K562 (cell line): ENCODE results near the gene MAN2A1. TPM values are rescaled to one million over a fixed set of nuclear protein-coding genes. Genes with fewer than 3 reads are reported as not detected.

Source experiments
- ATAC-seq: fragments of 200-7000 bp; cut with Tn5 transposase; 3 replicates; pipeline ENCODE4 v1.9.1; 2020; ENCODE audit warnings: moderate library complexity
- BruUV-seq: library from RNA; stranded (reverse); fragments of 400-500 nt; replicated peaks from 2 replicates; lab custom pipeline; 2021; lab: Mats Ljungman, UMichigan
- CTCF ChIA-PET: fragments of 300-600 bp; formaldehyde crosslinking; extraction: SDS; loops from one replicate; lab custom pipeline; 2021; ENCODE audit warnings: low intra/inter-chr PET ratio; lab: Yijun Ruan, JAX
- POLR2A ChIA-PET: fragments of 300-600, 350-650 bp; sonication (Branson Sonifier 250); formaldehyde crosslinking; extraction: SDS; loops from one replicate; lab custom pipeline; 2021; ENCODE audit warnings: antibody characterized with exemption, inconsistent platforms; lab: Yijun Ruan, JAX
- DNase-seq, 4 experiments: peaks; one replicate each; pipeline versions ENCODE4 v3.0.0 to v3.0.0-alpha.2; 2011 to 2018; ENCODE audit warnings: low spot score in 3 of 4, mixed read lengths in 3 of 4; ENCODE audit errors: extremely low read depth in 1 of 4
- FAIRE-seq: peaks from 2 replicates; lab custom pipeline; 2011; peaks lifted over from hg19 to GRCh38; lab: Jason Lieb, UNC
- H2AFZ ChIP-seq: 2 replicates; pipeline ENCODE4 v1.6.0; 2011; ENCODE audit warnings: low read depth, low read length, control low read depth, inconsistent platforms
- H3K27ac ChIP-seq: fragments of 200-600 bp; 3 replicates; pipeline ENCODE4 v1.8.0; 2011; ENCODE audit warnings: low read depth, mild to moderate bottlenecking, control low read depth, inconsistent platforms, low read length, moderate library complexity, mixed read lengths; ENCODE audit errors: extremely low read depth
- H3K27me3 ChIP-seq, 2 experiments: fragments of 300-600 bp in 1 of 2; 2 replicates in 1 of 2; 3 replicates in 1 of 2; pipeline versions ENCODE4 v1.6.0 to v1.8.0; 2011; ENCODE audit warnings: inconsistent platforms in 2 of 2, low read length in 2 of 2, mild to moderate bottlenecking in 1 of 2, mixed read lengths in 1 of 2, moderate library complexity in 1 of 2; ENCODE audit not compliant: control insufficient read depth in 2 of 2, insufficient read depth in 2 of 2
- H3K36me3 ChIP-seq: fragments of 300-600 bp; 3 replicates; pipeline ENCODE4 v1.8.0; 2011; ENCODE audit warnings: mild to moderate bottlenecking, low read length, inconsistent platforms; ENCODE audit not compliant: control insufficient read depth, insufficient read depth
- H3K4me1 ChIP-seq, 2 experiments: fragments of 200-600 bp in 1 of 2; replicated peaks in 1 of 2; 2 replicates in 1 of 2; 3 replicates in 1 of 2; pipeline versions ENCODE4 v1.5.1 to v1.8.0; 2011; ENCODE audit warnings: inconsistent platforms in 2 of 2, low read length in 2 of 2, mild to moderate bottlenecking in 1 of 2, mixed read lengths in 1 of 2, moderate library complexity in 1 of 2; ENCODE audit not compliant: control insufficient read depth in 2 of 2, insufficient read depth in 2 of 2
- H3K4me2 ChIP-seq: 2 replicates; pipeline ENCODE4 v1.6.1; 2011; ENCODE audit warnings: low read length, control low read depth, inconsistent platforms, mixed read lengths; ENCODE audit not compliant: insufficient read depth
- H3K4me3 ChIP-seq: fragments of 200-600 bp; sonication (generic), shearing (Covaris generic); 2 replicates; pipeline ENCODE4 v1.5.1; 2016; ENCODE audit warnings: control low read depth, inconsistent platforms
- H3K79me2 ChIP-seq: fragments of 200-600 bp; 3 replicates; pipeline ENCODE4 v1.8.0; 2011; ENCODE audit warnings: low read length, inconsistent platforms; ENCODE audit not compliant: control insufficient read depth, insufficient read depth
- H3K9ac ChIP-seq, 2 experiments: 2 replicates each; pipeline versions ENCODE4 v1.6.0 to v1.6.1; 2011; ENCODE audit warnings: low read depth in 2 of 2, low read length in 2 of 2, control low read depth in 1 of 2, inconsistent platforms in 1 of 2, mild to moderate bottlenecking in 1 of 2, mixed read lengths in 1 of 2; ENCODE audit not compliant: insufficient read depth in 1 of 2
- H3K9me1 ChIP-seq: one replicate; pipeline ENCODE4 v1.6.0; 2011; ENCODE audit warnings: inconsistent platforms, mild to moderate bottlenecking, low read length, moderate library complexity; ENCODE audit not compliant: control insufficient read depth, insufficient read depth
- H3K9me3 ChIP-seq: replicated peaks from 2 replicates; pipeline ENCODE4 v1.5.1; 2011; ENCODE audit warnings: low read depth, low read length, inconsistent platforms; ENCODE audit not compliant: control insufficient read depth, insufficient read depth
- H4K20me1 ChIP-seq: replicated peaks from 2 replicates; pipeline ENCODE4 v1.6.1; 2011; ENCODE audit warnings: low read length, inconsistent platforms, mixed read lengths; ENCODE audit not compliant: control insufficient read depth, insufficient read depth
- BCOR ChIP-seq: fragments of 450-650 bp; IDR thresholded peaks from 2 replicates; pipeline ENCODE4 v1.6.1; 2016
- CREM ChIP-seq: IDR thresholded peaks from 2 replicates; pipeline ENCODE4 v1.6.1; 2014; ENCODE audit warnings: antibody characterized with exemption, low read depth
- FUS ChIP-seq: fragments of 200-400 bp; formaldehyde crosslinking; optimal IDR thresholded peaks from 2 replicates; pipeline ENCODE3; 2017; ENCODE audit warnings: low read depth, low read length
- PRDM10 ChIP-seq: fragments of 450-650 bp; IDR thresholded peaks from 2 replicates; pipeline ENCODE4 v1.6.1; 2018; ENCODE audit not compliant: partially characterized antibody
- RBM25 ChIP-seq: fragments of 200-400 bp; formaldehyde crosslinking; IDR thresholded peaks from 2 replicates; pipeline ENCODE4 v1.6.1; 2018; ENCODE audit warnings: low read length, low read depth, moderate library complexity; ENCODE audit not compliant: severe bottlenecking
- SMC3 ChIP-seq: conservative IDR thresholded peaks from 2 replicates; pipeline ENCODE4 v1.6.1; 2011; ENCODE audit warnings: low read depth, low read length, improper control_type of control experiment; ENCODE audit not compliant: insufficient read depth
- WHSC1 ChIP-seq: IDR thresholded peaks from one replicate; pipeline ENCODE4 v1.6.1; 2012; ENCODE audit warnings: low read length, control low read depth, inconsistent platforms
- ZNF165 ChIP-seq: fragments of 250-450 bp; sonication (Bioruptor Pico); IDR thresholded peaks from 2 replicates; pipeline ENCODE4 v1.4.0; 2020; ENCODE audit warnings: borderline replicate concordance
- ZNF584 ChIP-seq: fragments of 200-800 bp; sonication (Bioruptor generic); IDR thresholded peaks from 2 replicates; pipeline ENCODE4 v1.6.1; 2016; ENCODE audit warnings: low read depth, mild to moderate bottlenecking, missing genetic modification characterization, missing compliant biosample characterization
- ZNF764 ChIP-seq: fragments of 250-450 bp; sonication (Bioruptor Pico); IDR thresholded peaks from 2 replicates; pipeline ENCODE4 v1.4.0; 2020; ENCODE audit warnings: low read depth, mild to moderate bottlenecking, moderate library complexity
- WGBS: fragments of 100-300 bp; shearing (Covaris generic); methylation state at CpG from one replicate; pipeline ENCODE4 v1.1.6; 2016; ENCODE audit warnings: low coverage, mixed read lengths; ENCODE audit not compliant: insufficient coverage; ENCODE audit errors: missing lambda C conversion rate; 5-methylcytosine and 5-hydroxymethylcytosine counted together
- in situ Hi-C: fragments of 300-500 bp; cut with MboI; formaldehyde crosslinking; loops from 4 replicates; pipeline ENCODE4 v1.15.0; 2018; ENCODE audit warnings: inconsistent platforms, mixed read lengths
- intact Hi-C: fragments of 100-400 bp; cut with micrococcal nuclease; formaldehyde crosslinking; loops from 2 replicates; pipeline ENCODE4 v1.14.2; 2022
- polyA plus RNA-seq, 8 experiments: library from polyadenylated mRNA; depleted of rRNA in 4 of 8; stranded (reverse) in 5 of 8; unstranded in 3 of 8; fragments of >200 nt; fragmentation: Nextera tagmentation in 2 of 8; fragmentation: Illumina TruSeq in 1 of 8; extraction: Ambion mirVana in 2 of 8; extraction: Trizol in 1 of 8; gene quantifications; 2 replicates each; pipeline versions ENCODE4 v1.2.1 to v1.2.3, GENCODE V29; 2011 to 2014; ENCODE audit warnings: inconsistent platforms in 1 of 8, missing spikeins in 1 of 8
- total RNA-seq, 7 experiments: library from RNA; depleted of rRNA in 6 of 7; stranded (reverse); fragments of >200 nt in 6 of 7; fragmentation: Illumina TruSeq in 2 of 7; extraction: Trizol in 2 of 7; gene quantifications; 2 replicates each; pipeline versions ENCODE4 v1.2.1 to v1.2.3, GENCODE V29; 2011 to 2021; ENCODE audit warnings: low replicate concordance in 1 of 7

The MAN2A1 gene
- total and polyA plus RNA-seq, 9 of the 15 experiments (the other 6 are each of a cell fraction or from before 2014, with no cell fraction given): 5.2 to 32.0 (median 19.8) TPM

- FAIRE-seq (no peak), DNase-seq (no peak), ATAC-seq (no peak)
- no peak overlapping the region; the same call in 2 of the 3 replicates for H3K27ac ChIP-seq
- POLR2A ChIA-PET: interaction anchor here (1.4 kb wide), 1 partner anchor 10 kb away, joined by 3 read pairs; no protein-coding TSS in a partner anchor
- no peak overlapping the region for H3K4me2 ChIP-seq
- H3K79me2 ChIP-seq: peaks cover 94% of the 10 kb centered on the region
- H3K27me3 ChIP-seq: no peaks in the 10 kb centered on the region; a peak in 1 of 5 replicates
- in situ Hi-C loops (no loop called here), intact Hi-C loops (no loop called here)
- H3K36me3 ChIP-seq: no peaks in the 10 kb centered on the region; the same call in 2 of the 3 replicates
- no TSS peak for BruUV-seq
- TF ChIP-seq FUS (no peak), SMC3 (no peak), BCOR (peak; percentile 17; the same call in 1 of the 2 replicates), RBM25 (peak; percentile 83), WHSC1 (no peak), CREM (no peak), ZNF584 (CRISPR knock-in tag) (no peak), ZNF764 (CRISPR knock-in tag) (no peak), ZNF165 (CRISPR knock-in tag) (no peak), PRDM10 (no peak)
- no peaks in the 10 kb centered on the region for H3K9me3 ChIP-seq
- H3K4me3 ChIP-seq: no peak overlapping the region
- no peak overlapping the region for H2AFZ ChIP-seq
- peaks cover 4% of the 10 kb centered on the region; the same call in 1 of the 2 replicates for H4K20me1 ChIP-seq
- WGBS: 100% methylated on average over 1 of the region's 1 CpG
- H3K9me1 ChIP-seq: peaks cover 4% of the 10 kb centered on the region
- CTCF ChIA-PET: no interaction called here
- peaks cover 23 to 60% of the 10 kb centered on the region in 2 experiments for H3K4me1 ChIP-seq
- H3K9ac ChIP-seq: no peak overlapping the region
These were observed 16.4 kb downstream of the MAN2A1 start for GRCh38 chr5:109706095-109706494.
